Subcutaneous abdominal adipose tissue (tissue), 5 donors: ENCODE data around the gene GNPTAB.

Experiments
- H3K27ac ChIP-seq: one replicate; pipeline ENCODE4 v1.7.0; 2013; ENCODE audit warnings: low read depth, mild to moderate bottlenecking, inconsistent platforms, low read length, moderate library complexity
- H3K27me3 ChIP-seq, 5 donors: one replicate each; pipeline ENCODE4 v1.7.0; 2013; ENCODE audit warnings: low read length in 5 of 5, inconsistent platforms in 1 of 5; ENCODE audit not compliant: control insufficient read depth in 5 of 5, insufficient read depth in 4 of 5
- H3K36me3 ChIP-seq, 5 donors: one replicate each; pipeline ENCODE4 v1.7.0; 2013; ENCODE audit warnings: low read length in 5 of 5; ENCODE audit not compliant: control insufficient read depth in 5 of 5, insufficient read depth in 5 of 5
- H3K4me1 ChIP-seq, 5 donors: one replicate each; pipeline ENCODE4 v1.7.0; 2013; ENCODE audit warnings: low read length in 5 of 5, mild to moderate bottlenecking in 3 of 5, moderate library complexity in 1 of 5; ENCODE audit not compliant: control insufficient read depth in 5 of 5, insufficient read depth in 5 of 5
- H3K4me3 ChIP-seq, 5 donors: one replicate each; pipeline ENCODE4 v1.7.0; 2013; ENCODE audit warnings: low read length in 5 of 5, low read depth in 1 of 5
- H3K9ac ChIP-seq, 5 donors: one replicate each; pipeline ENCODE4 v1.7.0; 2013; ENCODE audit warnings: low read length in 5 of 5, mild to moderate bottlenecking in 4 of 5, moderate library complexity in 3 of 5
- H3K9me3 ChIP-seq, 5 donors: one replicate each; pipeline ENCODE4 v1.7.0; 2013; ENCODE audit warnings: low read length in 5 of 5; ENCODE audit not compliant: control insufficient read depth in 5 of 5
- donor health status: healthy.
- donor health status: healthy.
- donor health status: healthy.
- donor health status: healthy.
- donor health status: healthy.

The GNPTAB gene

DNA sequence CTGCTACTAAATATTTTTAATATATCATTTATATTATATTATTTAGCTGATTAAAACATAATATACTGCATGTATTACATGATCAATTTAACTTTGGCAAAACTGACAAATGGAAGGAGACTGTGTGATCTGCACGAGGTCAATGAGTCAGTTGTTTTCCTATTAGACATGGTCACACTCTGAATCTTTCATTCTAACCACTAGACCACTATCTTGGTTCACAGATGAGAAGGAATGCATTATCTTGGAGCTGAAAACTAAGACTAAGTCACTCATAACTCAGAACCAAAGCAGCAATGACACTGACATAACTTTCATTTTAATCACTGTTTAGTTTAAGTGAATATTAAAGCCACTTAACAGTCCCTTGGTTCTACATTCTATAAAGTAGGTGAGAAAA lies 37.4 kb downstream of the GNPTAB start:
- Histone ChIP-seq H3K27me3 (no peaks in the 10 kb centered on the region), H3K4me1 (no peaks in the 10 kb centered on the region), H3K36me3 (peaks cover 0 to 9% (median 3%) of the 10 kb centered on the region in 5 donors), H3K27ac (no peak overlapping the region), H3K4me3 (no peak overlapping the region), H3K9me3 (no peaks in the 10 kb centered on the region), H3K9ac (no peak overlapping the region)

DNA sequence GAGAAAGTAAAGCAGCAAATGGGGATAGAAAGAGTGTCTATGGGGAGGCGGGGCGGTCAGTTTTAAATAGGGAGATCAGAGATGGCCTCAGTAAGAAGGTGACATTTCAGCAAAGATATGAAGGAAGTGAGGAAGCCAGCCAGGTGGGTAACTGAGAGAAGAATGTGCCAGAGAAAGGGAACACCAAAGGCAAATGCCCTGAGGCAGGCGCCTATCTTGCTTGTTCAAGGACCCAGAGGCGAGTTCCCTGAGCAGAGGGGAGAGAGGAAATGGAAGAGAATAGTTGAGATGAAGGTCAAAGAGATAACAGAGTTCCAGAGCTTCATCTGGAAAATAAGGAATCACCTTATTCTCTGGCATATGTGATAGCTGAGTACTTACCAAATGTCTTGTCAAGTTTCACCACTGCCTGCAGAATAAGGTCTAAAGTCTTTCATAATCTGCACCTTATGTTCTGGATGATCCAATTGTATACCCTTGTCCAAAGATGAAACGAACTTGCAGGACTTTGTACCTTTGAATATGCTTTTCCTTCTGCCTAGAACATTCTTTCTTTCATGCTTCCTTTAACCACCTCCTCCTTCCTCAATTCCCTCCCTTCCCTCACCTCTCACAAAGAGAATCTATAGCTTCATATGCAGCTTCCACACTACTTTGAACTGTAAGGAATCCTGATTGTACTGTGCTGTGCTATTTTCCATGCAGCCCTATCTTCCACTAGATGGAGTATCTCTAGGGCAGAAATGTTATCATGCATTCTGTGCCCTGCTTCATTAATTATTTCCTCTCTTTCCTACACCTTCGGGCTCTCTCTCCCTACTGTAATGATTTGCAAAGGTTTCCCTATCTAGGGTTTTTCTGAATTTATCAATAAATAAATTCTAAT lies 38.5 kb downstream of the GNPTAB start:
- H3K36me3 ChIP-seq, result peaks cover 0 to 12% (median 6%) of the 10 kb centered on the region in 5 donors
- no peaks in the 10 kb centered on the region for H3K4me1 ChIP-seq
- H3K27ac ChIP-seq, result no peak overlapping the region

DNA sequence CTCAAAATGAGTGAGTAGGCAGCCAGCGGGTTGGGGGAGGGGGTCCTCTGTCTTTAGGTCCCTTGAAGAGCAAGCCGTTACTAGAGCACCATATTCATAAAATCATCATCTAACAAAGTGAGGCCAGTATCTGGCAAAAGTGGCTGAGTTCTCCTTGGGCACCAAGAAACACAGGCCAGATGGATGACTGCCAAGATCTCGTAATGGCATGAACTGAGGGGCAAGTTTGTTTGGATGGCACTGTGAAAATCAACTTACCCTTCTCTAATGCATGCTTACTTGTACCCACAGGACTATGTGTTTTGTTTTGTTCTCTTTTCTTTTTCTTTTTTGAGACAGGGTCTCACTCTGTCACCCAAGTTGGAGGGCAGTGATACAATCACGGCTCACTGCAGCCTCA lies 41.6 kb downstream of the GNPTAB start:
- peaks cover 4 to 22% (median 12%) of the 10 kb centered on the region in 5 donors for H3K36me3 ChIP-seq

More for the DNA sequence above, 38.5 kb downstream of the GNPTAB start:
- Histone ChIP-seq H3K9ac (no peak overlapping the region), H3K27me3 (no peaks in the 10 kb centered on the region), H3K9me3 (no peaks in the 10 kb centered on the region), H3K4me3 (no peak overlapping the region)

DNA sequence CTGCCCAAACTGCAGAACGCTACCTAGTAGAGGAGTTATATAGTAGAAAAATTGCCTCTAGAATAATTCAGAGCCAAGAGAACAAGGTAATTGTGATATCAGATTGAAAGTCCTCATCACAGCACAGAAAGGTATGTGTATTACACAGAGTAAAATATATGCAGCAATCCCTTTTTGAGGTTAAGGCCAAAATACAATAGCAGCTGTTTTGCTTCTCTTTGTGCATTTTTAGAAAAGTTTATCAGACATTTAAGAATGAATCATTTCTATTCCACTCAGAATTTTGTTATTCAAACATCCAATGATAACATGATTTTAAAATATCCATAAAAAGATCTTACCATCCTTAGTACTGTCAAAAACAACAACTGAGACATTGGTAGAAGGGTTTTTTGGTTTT lies 45.1 kb downstream of the GNPTAB start:
- H3K9ac ChIP-seq, result no peak overlapping the region
- no peaks in the 10 kb centered on the region for H3K27me3 ChIP-seq
- H3K4me1 ChIP-seq, result peaks cover 0 to 5% (median 0%) of the 10 kb centered on the region in 5 donors
- no peak overlapping the region for H3K4me3 ChIP-seq
- no peaks in the 10 kb centered on the region for H3K9me3 ChIP-seq
- H3K27ac ChIP-seq, result no peak overlapping the region
- peaks cover 4 to 26% (median 12%) of the 10 kb centered on the region in 5 donors for H3K36me3 ChIP-seq

More for the DNA sequence above, 41.6 kb downstream of the GNPTAB start:
- H3K9ac ChIP-seq, result no peak overlapping the region
- no peaks in the 10 kb centered on the region for H3K9me3 ChIP-seq
- H3K27me3 ChIP-seq, result no peaks in the 10 kb centered on the region
- H3K4me3 ChIP-seq, result no peak overlapping the region
- H3K4me1 ChIP-seq, result no peaks in the 10 kb centered on the region
- H3K27ac ChIP-seq, result no peak overlapping the region

DNA sequence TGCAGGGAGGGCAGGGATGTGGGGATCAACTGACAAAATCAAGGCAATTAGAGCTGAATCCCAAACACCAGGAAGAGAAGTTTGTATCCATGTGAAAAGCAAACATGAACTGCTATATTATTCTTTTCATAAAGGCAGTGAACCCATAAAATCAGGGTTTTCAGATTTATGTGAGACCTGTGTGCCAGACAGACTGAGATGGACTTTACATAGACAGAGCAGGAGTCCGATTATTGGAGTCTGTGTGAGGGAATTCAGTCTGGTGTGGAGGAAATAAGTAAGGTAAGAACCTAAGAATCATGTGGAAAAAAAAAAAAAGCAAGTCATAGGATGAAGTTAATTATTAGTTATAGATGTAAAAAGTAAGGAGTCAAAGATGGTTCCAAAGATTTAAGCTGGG lies 46.4 kb downstream of the GNPTAB start:
- no peak overlapping the region for H3K27ac ChIP-seq
- no peak overlapping the region for H3K4me3 ChIP-seq
- no peak overlapping the region for H3K9ac ChIP-seq
- H3K27me3 ChIP-seq, result no peaks in the 10 kb centered on the region
- H3K36me3 ChIP-seq, result peaks cover 4 to 28% (median 12%) of the 10 kb centered on the region in 5 donors
- H3K4me1 ChIP-seq, result peaks cover 0 to 5% (median 0%) of the 10 kb centered on the region in 5 donors
- H3K9me3 ChIP-seq, result no peaks in the 10 kb centered on the region

DNA sequence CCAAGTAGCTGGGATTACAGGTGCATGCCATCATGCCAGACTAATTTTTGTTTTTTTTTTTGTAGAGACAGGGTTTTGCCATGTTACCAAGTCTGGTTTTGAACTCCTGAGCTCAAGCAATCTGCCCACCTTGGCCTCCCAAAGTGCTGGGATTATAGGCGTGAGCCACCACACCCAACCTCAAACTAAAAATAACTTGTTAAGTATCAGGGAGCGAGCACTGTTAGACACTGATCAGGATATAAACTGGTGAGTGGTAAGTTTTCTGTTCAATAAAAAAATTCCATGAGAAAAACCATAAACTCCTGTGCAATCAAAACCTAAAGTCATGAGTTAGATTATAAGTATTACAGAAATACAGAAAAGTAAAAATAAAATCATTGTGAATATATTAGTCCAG lies 46.9 kb downstream of the GNPTAB start:
- H3K36me3 ChIP-seq, result peaks cover 4 to 25% (median 12%) of the 10 kb centered on the region in 5 donors
- H3K27me3 ChIP-seq, result no peaks in the 10 kb centered on the region
- H3K9me3 ChIP-seq, result no peaks in the 10 kb centered on the region
- peaks cover 0 to 5% (median 0%) of the 10 kb centered on the region in 5 donors for H3K4me1 ChIP-seq
- H3K9ac ChIP-seq, result no peak overlapping the region
- no peak overlapping the region for H3K27ac ChIP-seq
- no peak overlapping the region for H3K4me3 ChIP-seq

DNA sequence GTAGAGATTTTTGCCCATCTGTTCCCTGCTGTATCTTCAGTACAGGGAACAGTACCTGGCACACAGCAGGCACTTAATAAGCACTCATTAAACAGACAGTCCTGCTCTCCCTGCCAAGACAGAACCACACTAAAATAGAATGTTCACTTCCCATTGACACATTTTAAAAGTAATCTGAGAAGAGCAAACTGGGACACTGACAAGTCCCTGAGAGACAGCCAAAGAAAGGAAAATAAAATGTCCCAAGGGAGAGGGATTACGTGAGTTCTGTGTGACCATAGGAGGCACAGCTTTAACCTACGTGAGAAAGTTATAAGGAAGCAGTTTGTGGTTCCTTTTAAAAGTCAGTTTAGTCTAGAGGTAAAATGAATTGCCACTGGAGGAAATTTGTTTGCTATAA lies 47.6 kb downstream of the GNPTAB start:
- Histone ChIP-seq H3K27ac (no peak overlapping the region), H3K27me3 (no peaks in the 10 kb centered on the region), H3K4me3 (no peak overlapping the region), H3K36me3 (peaks cover 1 to 25% (median 12%) of the 10 kb centered on the region in 5 donors), H3K9me3 (no peaks in the 10 kb centered on the region), H3K9ac (no peak overlapping the region), H3K4me1 (peaks cover 0 to 5% (median 0%) of the 10 kb centered on the region in 5 donors)

DNA sequence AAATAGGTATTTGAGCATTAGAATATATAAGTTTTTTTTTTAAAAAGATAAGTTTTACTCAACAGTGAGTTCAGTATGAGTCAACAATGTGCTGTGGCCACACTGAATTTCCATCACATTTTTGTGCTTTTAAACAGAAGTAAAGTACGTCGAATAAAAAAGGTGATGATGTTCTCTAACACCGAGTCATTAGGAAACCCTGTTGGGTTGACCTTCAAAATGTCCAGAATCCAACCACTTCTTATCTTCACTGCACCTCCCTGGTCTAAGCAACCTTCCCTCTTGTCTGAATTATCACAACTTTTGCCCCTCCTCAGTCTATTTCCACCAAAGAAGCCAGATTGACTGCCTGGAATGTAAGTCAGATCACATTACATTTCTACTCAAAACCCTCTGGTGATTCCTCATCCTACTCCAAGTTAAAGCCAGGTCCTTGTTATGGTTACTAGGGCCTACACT lies 48.5 kb downstream of the GNPTAB start:
- Histone ChIP-seq H3K9me3 (no peaks in the 10 kb centered on the region), H3K27me3 (no peaks in the 10 kb centered on the region), H3K4me1 (peaks cover 0 to 8% (median 0%) of the 10 kb centered on the region in 5 donors), H3K9ac (no peak overlapping the region), H3K36me3 (peaks cover 0 to 25% (median 12%) of the 10 kb centered on the region in 5 donors), H3K27ac (no peak overlapping the region), H3K4me3 (no peak overlapping the region)

DNA sequence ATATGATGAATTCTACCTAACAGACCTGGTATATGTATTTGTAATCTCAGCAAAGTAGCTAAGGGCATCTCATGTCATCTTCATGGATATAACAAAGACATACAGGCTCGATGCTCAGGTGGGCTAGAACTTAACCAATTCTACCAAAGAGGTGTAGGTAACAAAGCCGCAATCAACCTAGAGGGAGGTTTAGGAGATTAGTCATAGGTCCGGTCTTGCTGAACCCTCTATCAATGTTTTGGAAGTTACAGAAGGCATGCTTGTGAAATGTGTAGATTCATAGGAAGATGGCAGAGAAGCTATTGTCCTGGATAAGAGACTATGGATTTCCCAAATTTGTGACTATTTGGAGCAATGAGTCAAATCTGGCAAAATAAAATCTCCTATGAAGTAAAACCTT lies 48.9 kb downstream of the GNPTAB start:
- Histone ChIP-seq H3K4me3 (no peak overlapping the region), H3K4me1 (peaks cover 0 to 9% (median 0%) of the 10 kb centered on the region in 5 donors), H3K27me3 (no peaks in the 10 kb centered on the region), H3K36me3 (peaks cover 0 to 28% (median 16%) of the 10 kb centered on the region in 5 donors), H3K27ac (no peak overlapping the region), H3K9me3 (no peaks in the 10 kb centered on the region), H3K9ac (no peak overlapping the region)

DNA sequence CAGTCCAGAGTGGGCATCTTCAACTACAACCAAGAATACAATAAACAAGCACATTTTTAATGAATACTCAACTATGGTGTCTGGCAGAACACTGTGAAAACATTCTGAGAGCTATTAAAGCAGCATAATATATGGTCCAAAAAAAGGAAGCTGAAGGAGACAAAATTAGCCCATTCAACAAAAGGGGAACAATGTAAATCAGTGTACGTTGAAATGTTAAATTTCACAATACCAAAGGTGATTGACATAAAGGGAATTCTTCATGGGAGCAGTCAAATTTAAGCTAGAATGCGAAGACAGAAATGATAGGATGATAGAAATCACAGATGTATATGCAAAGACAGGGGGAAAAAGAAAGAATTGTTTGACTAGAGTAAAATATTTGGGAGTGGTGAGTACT lies 50.2 kb downstream of the GNPTAB start:
- H3K27ac ChIP-seq, result no peak overlapping the region

More for the DNA sequence above, 50.2 kb downstream of the GNPTAB start:
- Histone ChIP-seq H3K27me3 (no peaks in the 10 kb centered on the region), H3K9me3 (no peaks in the 10 kb centered on the region), H3K4me1 (peaks cover 0 to 9% (median 0%) of the 10 kb centered on the region in 5 donors), H3K36me3 (peaks cover 0 to 28% (median 18%) of the 10 kb centered on the region in 5 donors), H3K4me3 (no peak overlapping the region), H3K9ac (no peak overlapping the region)
